Right renal cortex interstitium (tissue), 3 donors: Measurements from ENCODE around the gene MTERF4. TPM values are rescaled to one million over a fixed set of nuclear protein-coding genes. Genes with fewer than 3 reads are reported as not detected.

ENCODE experiments used
- DNase-seq, 3 donors: peaks; one replicate each; pipeline ENCODE4 v3.0.0-alpha.2; 2013; ENCODE audit warnings: low read depth in 3 of 3, low spot score in 2 of 3
- polyA plus RNA-seq, 3 donors: library from polyadenylated mRNA; unstranded; fragments of 120-200 nt; gene quantifications; one replicate each; pipeline ENCODE4 v1.2.1, GENCODE V29; 2013; ENCODE audit not compliant: insufficient read length in 3 of 3

MTERF4 gene
- polyA plus RNA-seq, 3 donors: 61.5 to 74.3 (median 64.1) TPM

DNA sequence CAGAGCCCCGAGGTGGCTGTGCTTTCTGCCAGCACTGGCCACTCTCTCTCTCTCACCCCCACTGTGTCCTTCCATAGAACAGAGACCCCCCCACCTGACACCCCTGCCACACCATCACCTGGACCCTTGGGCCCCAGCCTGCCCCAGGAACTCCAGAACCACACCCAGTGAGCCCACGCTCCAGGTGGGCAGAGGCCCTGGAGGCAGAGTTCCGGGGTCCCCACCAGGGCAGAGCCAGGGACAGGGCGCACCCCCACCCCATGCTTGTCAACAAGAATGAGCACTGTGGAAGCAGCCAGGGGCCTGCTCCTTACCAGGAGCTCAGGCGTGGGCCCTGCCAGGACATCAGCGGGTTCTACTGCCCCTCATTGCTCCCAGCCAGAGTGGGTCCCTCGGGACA, 32.6 kb upstream of the MTERF4 start:
- DNase-seq: no peak

DNA sequence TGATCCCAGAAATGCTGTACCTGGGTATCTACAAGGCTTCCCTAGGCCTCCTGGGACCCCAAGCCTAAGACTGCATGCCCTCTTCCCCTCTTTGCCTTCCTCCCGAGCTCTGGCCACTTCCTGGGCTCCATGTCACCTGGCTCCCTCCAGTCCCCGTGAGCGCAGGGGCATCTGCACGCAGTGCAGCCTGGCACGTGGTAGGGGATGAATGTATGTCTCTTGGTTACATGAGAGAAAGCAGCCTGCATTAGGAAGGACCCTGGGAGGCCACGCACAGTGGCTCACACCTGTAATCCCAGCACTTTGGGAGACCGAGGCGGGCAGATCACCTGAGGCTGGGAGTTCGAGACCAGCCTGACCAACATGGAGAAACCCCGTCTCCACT, 31.3 kb upstream of the MTERF4 start:
- DNase-seq: no peak

DNA sequence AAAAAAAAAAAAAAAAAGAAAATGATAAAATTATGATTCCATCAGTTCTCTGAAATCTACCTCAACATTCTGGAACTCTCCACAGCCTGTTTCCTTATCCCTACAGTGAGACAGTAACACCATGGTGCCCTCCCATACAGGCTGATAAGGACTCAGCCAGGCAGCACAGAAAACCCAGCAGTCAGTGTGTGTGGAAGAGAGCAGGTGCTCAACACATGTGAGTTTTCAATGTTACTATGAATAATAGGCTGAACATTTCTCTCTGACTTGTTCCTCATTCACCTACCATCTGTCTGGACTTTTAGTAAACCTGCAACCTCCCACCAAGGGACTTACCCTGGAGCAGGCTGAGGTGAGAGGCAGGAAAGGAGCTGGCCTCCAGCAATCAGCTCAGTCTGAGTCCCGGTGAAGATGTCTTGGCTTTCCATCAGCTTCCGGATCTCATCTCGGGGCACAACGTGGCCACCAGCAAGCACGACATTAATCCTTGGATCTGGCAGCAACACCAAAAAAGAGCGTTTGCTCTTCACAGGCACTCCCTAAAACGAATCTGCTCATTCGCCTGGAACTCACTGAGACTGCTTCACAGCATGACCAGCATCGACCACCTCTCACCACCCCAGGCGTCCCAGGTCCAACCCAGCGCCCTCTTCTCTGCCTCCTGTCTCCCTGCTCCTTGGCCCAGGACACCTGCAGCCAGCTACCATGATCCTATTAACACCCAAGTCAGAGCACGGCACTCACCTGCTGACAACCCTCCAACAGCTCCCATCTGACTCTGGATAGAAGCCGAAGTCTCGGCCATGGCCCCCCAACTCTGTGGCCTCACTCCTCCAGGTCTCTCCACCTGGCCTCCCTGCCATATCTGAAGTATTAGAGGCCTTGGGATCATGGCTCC, 30.7 kb upstream of the MTERF4 start:
- no peak for DNase-seq

DNA sequence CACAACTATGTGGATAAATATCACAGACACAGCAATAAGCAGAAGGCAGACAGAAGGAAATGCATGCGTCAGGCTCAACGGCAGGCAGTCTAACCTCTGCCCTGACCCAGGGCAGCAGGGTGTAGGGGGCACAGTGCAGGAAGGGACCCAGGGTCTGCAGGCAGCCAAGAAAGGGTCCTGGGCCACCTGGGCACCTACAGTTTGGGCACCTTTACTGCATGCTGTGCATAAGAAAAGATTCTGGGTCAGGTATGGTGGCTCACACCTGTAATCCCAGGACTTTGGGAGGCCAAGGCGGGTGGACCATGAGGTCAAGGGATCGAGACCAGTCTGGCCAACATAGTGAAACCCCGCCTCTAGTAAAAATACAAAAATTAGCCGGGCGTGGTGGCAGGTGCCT, 29.4 kb upstream of the MTERF4 start:
- DNase-seq: no peak

DNA sequence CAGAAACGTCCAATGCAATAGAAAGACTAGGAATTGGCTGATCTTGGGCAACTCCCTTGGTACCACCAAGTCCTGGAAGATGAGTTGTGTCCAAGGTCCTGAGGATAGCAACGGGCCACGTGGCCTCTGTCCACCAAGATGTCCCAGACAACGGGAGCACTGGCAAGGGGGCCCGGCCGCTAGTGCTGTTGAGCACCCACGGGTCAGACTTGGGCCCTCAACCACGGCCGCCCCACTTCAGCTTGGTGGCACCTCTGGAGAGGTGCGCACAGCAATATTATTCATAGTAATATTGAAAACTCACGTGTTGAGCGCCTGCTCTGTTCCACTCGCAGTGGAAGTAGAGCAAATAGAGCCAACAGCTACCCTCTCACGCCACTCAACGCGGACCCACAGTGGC, 28.2 kb upstream of the MTERF4 start:
- no peak for DNase-seq

DNA sequence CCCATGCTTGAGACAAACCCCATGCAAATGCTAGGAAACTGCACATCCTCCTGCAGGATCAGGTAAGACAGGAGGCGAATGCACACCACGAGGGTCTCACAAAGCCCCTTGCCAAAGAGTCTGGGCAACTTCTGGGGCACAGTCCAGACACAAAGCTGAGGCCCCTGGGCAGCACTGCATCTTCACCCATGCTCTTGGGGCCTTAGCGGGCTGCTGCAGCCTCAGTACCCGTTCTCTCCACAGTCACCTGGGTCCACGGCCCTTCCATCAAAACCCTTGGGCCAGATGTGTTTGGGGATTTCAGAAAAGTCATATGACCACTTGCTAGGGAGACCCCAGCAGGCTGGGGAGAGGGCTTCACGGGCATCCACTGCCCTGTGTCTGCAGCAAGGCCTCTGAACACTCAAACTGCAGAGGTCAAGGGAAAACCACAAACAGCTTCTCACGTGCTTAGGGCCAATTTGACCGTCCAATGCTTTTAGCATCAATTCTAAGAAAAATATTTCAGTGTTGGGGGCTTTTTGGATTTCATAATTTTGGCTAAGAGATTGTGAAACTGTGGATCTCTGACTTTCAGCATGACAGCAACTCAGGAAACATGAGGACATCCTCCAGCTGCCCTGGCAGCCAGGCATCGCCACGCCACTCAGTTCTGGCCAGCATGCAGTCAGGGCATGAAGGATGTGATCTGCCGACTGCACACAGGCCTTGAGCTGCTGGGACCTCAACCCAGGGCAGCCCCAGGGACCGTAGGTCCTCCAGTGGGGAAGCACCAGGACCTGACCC, 27.2 kb upstream of the MTERF4 start:
- no peak for DNase-seq

DNA sequence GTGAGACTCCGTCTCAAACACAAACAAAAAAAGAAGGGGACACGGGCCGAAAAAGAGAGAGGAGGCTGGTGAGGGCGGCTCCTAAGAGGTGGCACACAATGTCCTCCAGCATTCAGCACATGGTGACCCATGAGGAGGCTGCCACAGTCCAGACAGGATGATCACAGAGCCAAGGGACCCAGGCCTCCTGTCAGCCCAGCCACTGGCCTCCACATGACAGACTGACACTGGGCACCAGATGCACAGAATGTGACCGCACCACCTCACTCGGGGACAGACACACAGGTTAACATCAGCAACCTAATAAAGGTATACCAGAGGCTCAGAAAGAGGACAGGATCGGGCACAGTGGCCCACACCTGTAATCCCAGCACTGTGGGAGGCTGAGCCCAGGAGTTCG, 26.2 kb upstream of the MTERF4 start:
- no peak for DNase-seq

DNA sequence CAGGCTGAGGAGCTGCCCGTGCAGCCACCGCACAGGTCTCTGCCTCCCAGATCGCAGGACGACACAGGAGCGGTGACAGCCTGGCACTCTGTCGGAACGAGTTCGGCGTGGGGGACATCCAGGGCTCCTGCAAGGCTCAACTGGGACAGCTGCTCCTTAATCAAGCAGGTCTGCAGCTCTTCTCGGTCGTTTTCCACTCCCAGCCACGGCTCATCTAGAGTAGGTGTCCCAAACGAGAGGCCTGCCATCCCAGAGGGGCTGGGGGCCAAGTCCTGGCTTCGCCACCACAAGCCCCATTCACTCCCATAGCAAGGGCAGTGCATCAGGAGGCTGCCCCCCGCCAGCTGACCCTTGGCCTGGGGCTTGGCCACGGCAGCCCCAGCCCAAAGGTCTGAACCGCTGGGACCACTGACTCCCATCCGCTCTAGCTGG, 24.7 kb upstream of the MTERF4 start:
- no peak for DNase-seq

DNA sequence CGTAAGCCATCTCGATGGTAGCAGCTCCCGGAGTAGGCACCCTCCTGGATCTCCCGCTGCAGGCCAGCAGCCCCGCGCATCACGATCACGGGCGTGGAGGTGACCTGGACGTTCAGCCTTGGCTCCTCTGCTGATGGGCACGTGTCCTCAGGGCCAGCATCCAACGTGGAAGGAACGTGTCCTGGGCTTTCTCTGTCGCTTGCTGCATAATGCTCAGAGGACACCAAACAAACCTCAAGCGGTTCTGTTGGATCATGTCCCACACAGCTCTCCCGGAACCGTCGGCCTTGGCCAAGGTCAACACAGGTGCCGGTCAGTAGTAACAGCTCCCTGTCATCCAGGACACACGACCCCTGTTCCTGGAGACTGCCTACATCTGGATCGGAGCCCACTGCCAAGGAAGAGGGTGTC, 24.1 kb upstream of the MTERF4 start:
- no peak for DNase-seq

DNA sequence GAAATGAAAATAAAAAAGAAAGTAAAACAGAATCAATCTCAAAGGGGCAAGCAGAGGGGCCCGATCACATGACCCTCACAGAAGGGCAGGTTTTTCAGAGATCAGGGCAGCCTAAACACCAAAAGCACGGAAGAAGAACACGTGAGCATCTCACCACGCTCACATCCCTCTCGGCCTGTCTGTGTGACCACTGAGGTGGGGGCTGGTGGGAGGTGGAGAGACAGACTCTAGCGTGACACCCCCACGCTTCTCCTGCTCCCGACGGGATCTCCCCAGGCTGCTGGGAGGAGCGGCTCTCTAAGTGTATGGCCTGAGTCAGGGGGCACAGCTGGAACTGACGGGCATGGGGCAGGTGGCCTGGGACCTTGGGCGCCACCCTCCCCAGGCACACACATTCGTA, 23.5 kb upstream of the MTERF4 start:
- no peak for DNase-seq

DNA sequence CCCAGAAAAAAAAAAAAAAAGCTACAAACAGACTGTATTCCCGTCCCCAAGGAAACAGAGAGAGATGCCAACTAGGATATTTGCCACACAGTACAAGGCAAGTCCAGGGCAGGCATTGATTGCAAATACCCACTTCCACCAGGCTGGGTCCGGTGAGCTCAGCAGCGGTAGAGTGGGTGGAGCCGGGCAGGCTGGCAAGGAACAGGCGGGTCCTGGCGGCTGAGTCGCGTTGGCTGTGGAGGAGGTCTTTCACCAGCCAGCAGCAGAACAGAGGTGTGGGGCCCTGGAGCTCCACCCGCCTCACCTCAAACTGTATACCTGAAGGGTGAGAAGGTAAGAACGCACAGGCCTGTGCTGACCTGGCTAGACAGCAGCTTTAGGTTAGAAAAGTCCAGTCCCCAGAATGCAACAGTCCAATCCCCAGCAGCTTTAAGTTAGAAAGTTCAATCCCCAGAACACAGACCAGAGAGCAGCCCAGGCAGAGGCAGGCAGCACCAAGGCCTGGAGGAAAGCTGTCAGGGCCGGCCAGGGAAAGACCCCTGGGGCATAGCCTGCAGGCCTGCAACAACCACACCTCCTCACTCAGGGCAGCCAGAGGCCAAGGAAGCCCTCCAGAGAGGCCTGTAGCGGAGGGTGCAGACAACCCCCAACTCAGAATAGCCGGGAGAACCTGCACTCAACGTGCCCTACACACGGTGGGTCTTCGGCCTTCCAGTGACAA, 21.9 kb upstream of the MTERF4 start:
- DNase-seq: no peak

DNA sequence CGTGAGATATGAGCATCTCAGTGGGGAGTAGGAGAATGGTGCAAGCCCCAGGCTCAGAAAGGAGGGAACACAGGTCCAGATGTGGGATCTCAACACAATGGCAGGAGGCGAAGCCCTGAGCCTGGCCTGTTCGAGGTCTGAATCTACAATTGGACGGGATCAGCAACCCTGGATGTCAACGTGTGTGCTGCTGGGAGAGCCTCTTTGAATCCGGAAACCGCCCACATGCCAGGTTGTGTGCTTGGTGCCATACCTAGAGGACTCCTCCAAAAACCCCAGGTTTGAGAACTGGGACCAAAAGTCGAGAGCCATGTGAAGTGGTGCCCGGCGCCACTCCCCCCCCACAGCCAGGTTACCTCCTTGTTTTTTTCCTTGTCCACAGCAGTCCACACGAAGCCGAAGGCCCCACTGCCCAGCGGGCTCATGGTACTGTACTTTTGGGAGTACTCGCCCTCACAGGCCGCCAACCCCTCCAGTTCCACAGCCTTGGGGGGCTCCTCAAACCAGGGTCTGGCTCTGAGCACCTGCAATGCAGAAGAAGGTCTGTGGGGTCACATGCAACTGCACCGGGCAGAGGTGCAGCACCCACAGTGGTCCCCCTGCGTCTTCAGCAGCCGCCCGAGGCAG, 20.4 kb upstream of the MTERF4 start:
- DNase-seq: no peak

DNA sequence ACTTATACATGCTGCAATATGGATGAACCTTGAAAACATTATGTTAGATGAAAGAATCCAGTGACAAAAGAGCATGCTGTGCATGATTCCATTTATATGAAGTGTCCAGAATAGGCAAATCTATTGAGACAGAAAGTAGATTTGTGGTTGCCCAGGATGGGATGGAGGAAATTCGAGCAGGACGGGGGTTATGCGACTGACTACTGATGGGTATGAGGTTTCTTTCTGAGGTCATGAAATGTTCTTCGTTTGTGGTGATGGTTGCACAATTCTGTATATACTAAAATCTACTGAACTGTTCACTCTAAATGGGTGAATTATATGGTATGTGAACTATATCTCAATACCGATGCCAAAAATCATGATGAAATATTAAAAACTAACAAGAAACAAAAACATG, 18.9 kb upstream of the MTERF4 start:
- no peak for DNase-seq

DNA sequence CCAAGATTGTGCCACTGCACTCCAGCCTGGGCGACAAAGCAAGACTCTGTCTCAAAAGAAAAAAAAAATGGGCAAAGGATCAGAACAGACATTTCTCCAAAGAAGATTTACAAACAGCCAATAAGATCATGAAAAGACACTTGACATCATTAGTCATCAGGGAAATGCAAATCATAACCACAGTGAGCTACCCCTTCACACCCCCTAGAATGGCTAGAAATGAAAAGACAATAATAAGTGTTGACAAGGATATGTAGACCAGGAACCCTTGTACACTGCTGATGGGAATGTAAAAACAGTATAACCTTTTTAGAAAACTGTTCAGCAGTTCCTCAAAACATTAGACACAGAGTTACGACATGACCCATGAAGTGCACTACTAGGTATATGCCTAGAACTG, 18.4 kb upstream of the MTERF4 start:
- no peak for DNase-seq

DNA sequence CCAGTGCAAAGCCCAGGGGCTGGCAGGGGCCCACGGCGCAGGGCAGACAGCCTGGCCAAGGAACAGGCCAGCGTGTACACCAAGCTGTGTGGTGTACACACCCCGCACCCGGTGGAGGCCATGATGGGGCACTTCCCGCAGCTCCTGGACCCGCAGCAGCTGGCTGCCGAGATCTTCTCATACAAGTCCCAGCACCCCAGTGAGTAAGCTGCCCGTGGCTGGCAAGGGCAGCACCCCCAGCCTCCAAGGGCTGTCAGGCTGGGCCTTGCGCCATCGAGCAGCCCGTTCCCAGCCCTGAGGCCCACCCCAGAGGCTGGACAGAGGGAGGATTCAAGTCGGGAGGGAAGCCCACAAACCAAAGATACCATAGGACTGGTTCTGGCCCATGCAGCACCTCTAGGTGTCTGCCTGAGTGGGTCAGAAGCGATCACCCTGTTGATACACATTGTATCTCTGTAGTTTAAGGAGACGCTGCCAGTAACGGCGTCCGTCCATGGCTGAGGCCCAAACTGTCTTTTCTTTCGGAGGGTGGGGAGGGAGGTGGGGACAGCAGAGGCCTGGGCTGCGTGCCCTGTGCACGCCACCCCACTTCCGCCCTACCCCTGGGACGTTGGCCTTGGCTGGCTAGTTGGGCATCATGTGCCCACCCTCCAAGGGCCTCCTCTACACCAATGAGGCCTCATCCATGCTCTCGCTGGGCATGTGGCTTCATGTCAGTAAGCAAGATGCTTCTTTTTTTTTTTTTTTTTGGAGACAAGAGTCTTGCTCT, 16.8 kb upstream of the MTERF4 start:
- DNase-seq: no peak

DNA sequence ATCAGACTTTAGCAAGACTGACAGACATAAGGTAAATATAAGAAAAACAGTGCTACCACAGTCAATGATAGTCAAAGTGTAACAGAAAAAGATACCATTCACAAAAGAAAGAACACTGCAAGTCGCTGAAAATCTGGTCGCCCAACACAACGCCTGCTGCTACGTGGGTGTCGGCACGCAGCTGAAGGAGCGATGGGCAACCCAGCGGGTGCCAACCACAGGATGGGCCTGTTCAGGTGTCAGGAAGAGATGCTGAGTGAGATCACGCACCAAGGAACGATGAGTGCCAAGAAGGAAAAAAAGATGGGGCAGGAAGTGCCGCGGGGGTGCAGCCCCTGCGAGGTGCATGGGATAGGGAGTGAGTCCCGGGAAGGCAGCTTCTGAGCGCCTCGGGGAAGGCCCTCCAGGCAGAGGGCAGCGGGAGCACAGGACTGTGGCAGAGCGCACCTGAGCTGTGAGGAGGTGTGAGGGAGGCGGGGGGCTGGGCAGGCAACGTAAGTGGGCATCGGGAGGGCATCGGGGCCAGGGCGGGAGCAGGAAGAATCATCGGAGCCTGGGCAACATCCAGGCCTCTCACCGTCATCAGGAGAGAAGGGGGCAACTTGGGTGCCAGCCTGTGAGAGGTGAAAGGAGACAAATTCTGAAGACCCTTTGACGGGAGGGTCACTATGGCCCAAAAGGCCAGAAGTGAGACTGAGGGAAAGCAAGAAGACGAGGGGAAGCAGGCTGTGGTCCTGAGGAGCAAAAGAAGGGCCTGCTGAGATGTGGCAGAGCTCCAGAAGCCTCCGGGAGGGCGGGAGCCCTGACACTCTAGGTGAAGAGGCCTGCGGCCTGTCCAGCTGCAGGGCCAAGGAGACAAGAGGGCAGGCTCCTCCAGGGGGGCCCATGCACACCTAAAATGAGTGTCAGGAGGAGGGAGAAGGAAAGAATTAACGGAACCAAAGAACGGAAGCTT, 14.8 kb upstream of the MTERF4 start:
- DNase-seq: no peak

DNA sequence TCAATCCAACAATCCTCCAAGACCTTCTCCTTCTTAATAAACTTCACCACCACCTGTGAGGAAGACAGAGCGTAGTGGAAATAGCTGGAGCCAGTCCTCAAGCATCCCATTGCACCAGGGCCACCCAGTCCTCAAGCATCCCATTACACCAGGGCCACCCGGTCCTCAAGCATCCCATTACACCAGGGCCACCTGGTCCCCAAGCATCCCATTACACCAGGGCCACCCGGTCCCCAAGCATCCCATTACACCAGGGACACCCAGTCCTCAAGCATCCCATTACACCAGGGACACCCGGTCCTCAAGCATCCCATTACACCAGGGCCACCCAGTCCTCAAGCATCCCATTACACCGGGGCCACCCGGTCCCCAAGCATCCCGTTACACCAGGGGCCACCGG, 13.3 kb upstream of the MTERF4 start:
- no peak for DNase-seq

DNA sequence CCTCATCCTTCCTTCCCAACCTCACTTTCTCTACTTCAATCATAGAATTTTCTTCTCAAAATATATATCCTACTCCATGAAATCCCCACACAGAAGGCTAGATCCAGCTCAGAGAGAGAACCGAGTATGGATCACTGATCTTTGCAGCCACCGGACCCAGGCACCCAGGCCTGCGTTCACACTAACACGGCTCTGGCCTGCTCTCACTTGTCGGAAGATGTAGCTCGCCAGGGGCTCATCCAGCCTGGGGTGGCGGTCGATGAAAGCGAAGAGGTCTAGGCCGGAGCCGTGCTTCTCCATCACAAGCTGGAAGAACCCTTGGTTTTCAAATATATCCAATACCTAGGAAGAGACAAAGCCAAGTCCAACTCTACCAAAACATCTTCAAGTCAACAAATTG, 12.7 kb upstream of the MTERF4 start:
- no peak for DNase-seq

DNA sequence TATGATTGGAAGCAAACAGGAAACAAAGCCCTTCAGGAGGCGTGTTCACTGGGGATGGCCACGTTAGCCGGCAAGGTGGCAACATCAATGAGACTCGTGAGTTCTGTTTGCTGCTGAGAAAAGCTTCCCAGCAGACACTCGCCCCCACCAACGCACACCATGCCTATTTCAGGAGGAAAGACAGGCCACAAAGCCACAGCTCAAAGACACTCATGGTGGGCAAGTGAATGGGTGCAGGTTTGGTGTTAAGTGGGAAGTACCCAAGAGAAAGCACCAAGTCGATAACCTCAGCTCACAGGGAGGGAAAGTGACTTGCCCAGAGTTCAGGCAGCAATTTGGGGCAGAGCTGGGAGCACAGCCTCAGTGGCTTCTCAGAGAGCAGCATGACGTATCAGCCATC, 10.5 kb upstream of the MTERF4 start:
- no peak for DNase-seq
